Psoas muscle (tissue), 8 donors: ENCODE measurements around the gene CXCL16. TPM values are rescaled to one million over a fixed set of nuclear protein-coding genes. Genes with fewer than 3 reads are reported as not detected.
A peak's percentile ranks its signal among the peaks of the same experiment; 100 is the strongest.

ENCODE experiments used
- ATAC-seq, 4 donors: fragments of 200-7000 bp; cut with Tn5 transposase; one replicate each; pipeline ENCODE4 v1.9.1; 2020; ENCODE audit warnings: moderate library complexity in 3 of 4, mild to moderate bottlenecking in 2 of 4
- DNase-seq, 2 donors: peaks; one replicate each; pipeline ENCODE4 v3.0.0-alpha.2; 2020
- H3K27ac ChIP-seq: fragments of 200-600 bp; one replicate; pipeline ENCODE4 v1.8.0; 2022
- H3K27me3 ChIP-seq, 3 donors: fragments of 200-600 bp in 1 of 3; one replicate each; pipeline versions ENCODE4 v1.6.1 to v1.8.0; 2013 to 2022; ENCODE audit warnings: low read length in 2 of 3, mild to moderate bottlenecking in 2 of 3, moderate library complexity in 1 of 3; ENCODE audit not compliant: insufficient read depth in 3 of 3
- H3K36me3 ChIP-seq, 2 donors: fragments of 200-600 bp in 1 of 2; one replicate each; pipeline versions ENCODE4 v1.6.1 to v1.8.0; 2013 to 2022; ENCODE audit warnings: low read depth in 1 of 2, mild to moderate bottlenecking in 1 of 2, moderate library complexity in 1 of 2; ENCODE audit not compliant: insufficient read depth in 1 of 2
- H3K4me1 ChIP-seq: fragments of 200-600 bp; one replicate; pipeline ENCODE4 v1.8.0; 2022
- H3K4me3 ChIP-seq: fragments of 200-600 bp; one replicate; pipeline ENCODE4 v1.8.0; 2022; ENCODE audit warnings: mild to moderate bottlenecking
- H3K9me3 ChIP-seq: fragments of 200-600 bp; one replicate; pipeline ENCODE4 v1.8.0; 2022
- CTCF ChIP-seq: fragments of 200-600 bp; IDR thresholded peaks from one replicate; pipeline ENCODE4 v1.8.0; 2022; ENCODE audit warnings: antibody characterized with exemption
- WGBS, 3 donors: extraction: QIAGEN DNeasy Blood & Tissue Kit; methylation state at CpG; one replicate each; pipeline versions ENCODE4 v1.1.6 to v1.1.7; 2013; 5-methylcytosine and 5-hydroxymethylcytosine counted together
- intact Hi-C, 2 donors: fragments of 100-400 bp; cut with DNase I; formaldehyde crosslinking; loops; one replicate each; pipeline versions ENCODE4 v1.11.0 to v1.14.2; 2022
- polyA plus RNA-seq, 3 donors: library from polyadenylated mRNA; stranded (reverse); fragments of 200-250 nt; gene quantifications; one replicate each; pipeline ENCODE4 v1.2.3, GENCODE V29; 2013
- total RNA-seq, 4 donors: library from RNA; stranded (reverse); fragmentation: NEBNext Ultra II Directional in 2 of 4; extraction: Animal tissue kit (Norgen Biotek cat#: 25700) in 2 of 4; gene quantifications; one replicate each; pipeline versions ENCODE4 v1.2.1 to v1.2.4, GENCODE V29; 2021 to 2023
- donor health status: healthy with polysubstance abuse.
- donor health status: DM: no; HTN: no; CAD: no; lungs with moderate emphysema.
- donor health status: Bipolar disorder and iron deficiency.
- donor health status: healthy.
- donor health status: DM: yes; HTN: yes; CAD: no.
- donor health status: DM: no; HTN: no; CAD: no.
- donor health status: DM: no; HTN: no; CAD: no.
- donor health status: DM: yes; HTN: yes; CAD: no.

Gene CXCL16
- total and polyA plus RNA-seq, 7 donors, result 0.45 to 5.4 (median 1.7) TPM

- ATAC-seq (no peak), DNase-seq (peak in 1 of 2 donors; percentile 61)
- no peak within 1 kb of the TSS for H3K27ac ChIP-seq
- intact Hi-C loops, result loop anchor here (2.0 kb wide), 3 partner anchors 53 to 103 kb away; no protein-coding TSS in a partner anchor
- WGBS, 3 donors, result 4% methylated on average over 24 of the region's 24 CpGs
- no peaks in the 10 kb centered on the region for H3K9me3 ChIP-seq
- TF ChIP-seq CTCF, result no peak
- peak within 1 kb of the TSS; percentile 52 for H3K4me3 ChIP-seq
- H3K36me3 ChIP-seq, result no peaks in the 10 kb centered on the region
- peaks cover 0 to 51% (median 12%) of the 10 kb centered on the region in 3 donors for H3K27me3 ChIP-seq
- peaks cover 26% of the 10 kb centered on the region for H3K4me1 ChIP-seq
These were observed 46.4 kb upstream of the CXCL16 start, which contains the start of gene VMO1 for GRCh38 chr17:4786106-4786511. VMO1 (minus strand) TSS chr17:4786364; CDS start chr17:4786352, 12 bp downstream.

DNA sequence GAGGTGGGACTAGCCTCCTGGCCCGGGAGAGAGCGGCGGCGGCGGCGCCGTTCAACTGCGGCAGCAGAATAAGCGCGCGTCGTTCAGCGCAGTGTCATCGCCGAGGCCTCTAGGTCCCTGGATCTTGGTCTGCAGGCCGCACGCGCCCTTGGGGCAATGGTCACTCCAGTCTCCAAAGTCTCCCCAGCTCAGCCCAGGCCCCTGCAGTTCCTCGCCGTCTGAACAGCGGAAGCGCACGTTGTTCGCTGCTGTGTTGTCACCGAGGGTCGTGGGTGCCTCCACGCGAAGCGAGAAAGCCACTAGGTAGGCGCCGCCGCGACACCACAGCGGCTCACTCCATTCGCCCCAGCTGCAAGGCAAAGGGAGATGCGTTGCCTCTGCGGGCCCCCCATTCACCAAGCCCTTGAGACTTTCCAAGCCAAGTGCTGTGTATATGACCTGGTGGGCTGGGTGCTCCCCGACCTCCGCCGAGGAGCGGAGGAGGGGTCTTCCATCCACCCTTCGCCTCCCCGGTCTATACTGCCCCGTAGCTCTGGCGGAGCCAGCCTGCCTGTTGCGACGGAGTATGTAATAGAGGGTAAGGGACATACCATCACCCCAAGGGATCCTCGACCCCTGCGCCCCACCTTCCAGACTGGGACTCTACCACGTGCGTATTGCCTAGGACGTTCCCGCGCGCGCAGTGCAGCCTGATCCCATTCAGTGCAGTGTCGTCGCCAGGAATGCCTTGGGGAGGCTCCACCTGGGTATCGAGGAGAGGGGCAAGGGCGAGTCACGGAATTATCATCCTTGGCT is 45.8 kb upstream of the CXCL16 start:
- H3K36me3 ChIP-seq, result no peaks in the 10 kb centered on the region
- no peak for TF ChIP-seq CTCF
- H3K4me1 ChIP-seq, result peaks cover 22% of the 10 kb centered on the region
- intact Hi-C loops, result loop anchor here (2.0 kb wide), 3 partner anchors 53 to 103 kb away; no protein-coding TSS in a partner anchor
- ATAC-seq (no peak), DNase-seq (peak in 1 of 2 donors; percentile 51)
- H3K27ac ChIP-seq, result no peak overlapping the region
- no peaks in the 10 kb centered on the region for H3K9me3 ChIP-seq
- 11 to 15% (median 13%) methylated on average over 60 to 61 of the region's 61 CpGs for WGBS, 3 donors
- peak overlapping the region; percentile 52 for H3K4me3 ChIP-seq
- peaks cover 0 to 52% (median 14%) of the 10 kb centered on the region in 3 donors for H3K27me3 ChIP-seq

- no peak overlapping the region for H3K27ac ChIP-seq
- no peaks in the 10 kb centered on the region for H3K36me3 ChIP-seq
- H3K4me1 ChIP-seq, result peaks cover 11% of the 10 kb centered on the region
- peak in 1 of 2 donors; percentile 52 for DNase-seq
- no peak overlapping the region for H3K4me3 ChIP-seq
- H3K9me3 ChIP-seq, result no peaks in the 10 kb centered on the region
- TF ChIP-seq CTCF, result no peak
- ATAC-seq, result no peak
- H3K27me3 ChIP-seq, result peaks cover 0 to 77% (median 14%) of the 10 kb centered on the region in 3 donors
- 26 to 30% (median 29%) methylated on average over 28 of the region's 28 CpGs for WGBS, 3 donors
- intact Hi-C loops, result no loop called here
These were observed 42.9 kb upstream of the CXCL16 start for GRCh38 chr17:4782652-4783051.

- DNase-seq (no peak), ATAC-seq (no peak)
- Histone ChIP-seq H3K27ac (no peak overlapping the region), H3K27me3 (peaks cover 0 to 67% (median 12%) of the 10 kb centered on the region in 3 donors), H3K36me3 (no peaks in the 10 kb centered on the region), H3K4me1 (no peaks in the 10 kb centered on the region), H3K4me3 (no peak overlapping the region), H3K9me3 (no peaks in the 10 kb centered on the region)
- no peak for TF ChIP-seq CTCF
- intact Hi-C loops, result no loop called here
- WGBS, 3 donors, result 77 to 88% (median 82%) methylated on average over 11 of the region's 11 CpGs
These were observed 40.7 kb upstream of the CXCL16 start for GRCh38 chr17:4780325-4780955.
